Parathyroid adenoma (tissue), 2 donors: Measurements from ENCODE around the gene RPGRIP1.

ENCODE experiments used
- H2AFZ ChIP-seq: fragments of 300-600 bp; sonication (generic); one replicate; pipeline ENCODE4 v1.7.0; 2017; ENCODE audit warnings: antibody characterized with exemption, mild to moderate bottlenecking
- H3K27ac ChIP-seq: fragments of 300-600 bp; sonication (generic); one replicate; pipeline ENCODE4 v1.7.0; 2017
- H3K27me3 ChIP-seq: fragments of 300-600 bp; sonication (generic); one replicate; pipeline ENCODE4 v1.7.0; 2017; ENCODE audit warnings: low read length; ENCODE audit not compliant: control insufficient read depth, insufficient read depth
- H3K36me3 ChIP-seq: fragments of 300-600 bp; sonication (generic); one replicate; pipeline ENCODE4 v1.7.0; 2017; ENCODE audit warnings: low read length; ENCODE audit not compliant: control insufficient read depth, insufficient read depth
- H3K4me1 ChIP-seq: fragments of 300-600 bp; sonication (generic); one replicate; pipeline ENCODE4 v1.7.0; 2017; ENCODE audit warnings: control low read depth
- H3K4me2 ChIP-seq: fragments of 300-600 bp; sonication (generic); one replicate; pipeline ENCODE4 v1.7.0; 2017; ENCODE audit warnings: low read length
- H3K4me3 ChIP-seq: fragments of 300-600 bp; sonication (generic); one replicate; pipeline ENCODE4 v1.7.0; 2017; ENCODE audit warnings: low read depth, low read length
- H3K79me2 ChIP-seq: fragments of 300-600 bp; sonication (generic); one replicate; pipeline ENCODE4 v1.7.0; 2017; ENCODE audit warnings: control low read depth
- H3K9ac ChIP-seq: fragments of 300-600 bp; sonication (generic); one replicate; pipeline ENCODE4 v1.7.0; 2017; ENCODE audit warnings: mild to moderate bottlenecking
- H3K9me3 ChIP-seq: fragments of 300-600 bp; sonication (generic); one replicate; pipeline ENCODE4 v1.7.0; 2017; ENCODE audit warnings: low read length; ENCODE audit not compliant: control insufficient read depth
- TF ChIP-seq, protein P1 (sequence below): fragments of 300-600 bp; sonication (generic); IDR thresholded peaks from one replicate; pipeline ENCODE4 v1.7.0; 2017; ENCODE audit warnings: antibody characterized with exemption, mild to moderate bottlenecking
- donor health status: primary hyperparathyroidism.

Gene RPGRIP1

GRCh38 chr14:21326972-21327371 lies 47.1 kb downstream of the RPGRIP1 start:
- no peaks in the 10 kb centered on the region for H3K4me1 ChIP-seq
- no peak overlapping the region for H3K4me2 ChIP-seq
- no peaks in the 10 kb centered on the region for H3K36me3 ChIP-seq
- H3K79me2 ChIP-seq = no peaks in the 10 kb centered on the region
- H3K27me3 ChIP-seq = no peaks in the 10 kb centered on the region
- no peak overlapping the region for H3K27ac ChIP-seq
- no peak overlapping the region for H2AFZ ChIP-seq
- H3K9me3 ChIP-seq = no peaks in the 10 kb centered on the region
- no peak overlapping the region for H3K9ac ChIP-seq
- TF ChIP-seq, protein P1, sequence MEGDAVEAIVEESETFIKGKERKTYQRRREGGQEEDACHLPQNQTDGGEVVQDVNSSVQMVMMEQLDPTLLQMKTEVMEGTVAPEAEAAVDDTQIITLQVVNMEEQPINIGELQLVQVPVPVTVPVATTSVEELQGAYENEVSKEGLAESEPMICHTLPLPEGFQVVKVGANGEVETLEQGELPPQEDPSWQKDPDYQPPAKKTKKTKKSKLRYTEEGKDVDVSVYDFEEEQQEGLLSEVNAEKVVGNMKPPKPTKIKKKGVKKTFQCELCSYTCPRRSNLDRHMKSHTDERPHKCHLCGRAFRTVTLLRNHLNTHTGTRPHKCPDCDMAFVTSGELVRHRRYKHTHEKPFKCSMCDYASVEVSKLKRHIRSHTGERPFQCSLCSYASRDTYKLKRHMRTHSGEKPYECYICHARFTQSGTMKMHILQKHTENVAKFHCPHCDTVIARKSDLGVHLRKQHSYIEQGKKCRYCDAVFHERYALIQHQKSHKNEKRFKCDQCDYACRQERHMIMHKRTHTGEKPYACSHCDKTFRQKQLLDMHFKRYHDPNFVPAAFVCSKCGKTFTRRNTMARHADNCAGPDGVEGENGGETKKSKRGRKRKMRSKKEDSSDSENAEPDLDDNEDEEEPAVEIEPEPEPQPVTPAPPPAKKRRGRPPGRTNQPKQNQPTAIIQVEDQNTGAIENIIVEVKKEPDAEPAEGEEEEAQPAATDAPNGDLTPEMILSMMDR = no peak
- H3K4me3 ChIP-seq = no peak overlapping the region
